SU-DHL-6 (cell line): ENCODE results near the gene MYBPHL.

Source experiments
- H2AFZ ChIP-seq: fragments of 200-600 bp; sonication (generic); 2 replicates; pipeline ENCODE4 v1.6.1; 2014; ENCODE audit warnings: low read depth, mild to moderate bottlenecking, moderate library complexity, mixed read lengths, antibody characterized with exemption, low read length; ENCODE audit not compliant: severe bottlenecking
- H3F3A ChIP-seq: fragments of 200-600 bp; shearing (Covaris generic); 2 replicates; pipeline ENCODE4 v1.6.0; 2016; ENCODE audit warnings: antibody characterized with exemption, mild to moderate bottlenecking; ENCODE audit not compliant: insufficient read depth
- H3K27ac ChIP-seq: fragments of 200-600 bp; sonication (generic); 2 replicates; pipeline ENCODE4 v1.5.1; 2016; ENCODE audit warnings: low read depth, mild to moderate bottlenecking, low read length, moderate library complexity, mixed read lengths
- H3K27me3 ChIP-seq: fragments of 200-600 bp; sonication (generic), shearing (Covaris generic); 2 replicates; pipeline ENCODE4 v1.6.0; 2014; ENCODE audit warnings: mild to moderate bottlenecking, low read length
- H3K36me3 ChIP-seq: fragments of 200-600 bp; sonication (generic); 2 replicates; pipeline ENCODE4 v1.6.1; 2014; ENCODE audit warnings: mild to moderate bottlenecking, low read length, mixed read lengths
- H3K4me2 ChIP-seq: fragments of 300-600, 200-600 bp; shearing (Covaris generic), sonication (generic); 2 replicates; pipeline ENCODE4 v1.6.0; 2014; ENCODE audit warnings: low read length, low read depth, mild to moderate bottlenecking; ENCODE audit not compliant: poor library complexity, severe bottlenecking
- H3K4me3 ChIP-seq: fragments of 200-600 bp; sonication (generic); 2 replicates; pipeline ENCODE4 v1.5.1; 2014; ENCODE audit warnings: antibody characterized with exemption, low read length, mild to moderate bottlenecking, mixed read lengths; ENCODE audit not compliant: insufficient read depth, poor library complexity, severe bottlenecking
- H3K79me2 ChIP-seq: fragments of 200-600 bp; sonication (generic); 2 replicates; pipeline ENCODE4 v1.6.1; 2014; ENCODE audit warnings: mild to moderate bottlenecking, low read length, moderate library complexity; ENCODE audit not compliant: insufficient read depth
- H3K9ac ChIP-seq: fragments of 200-600 bp; sonication (generic); 2 replicates; pipeline ENCODE4 v1.7.0; 2014; ENCODE audit warnings: mild to moderate bottlenecking, low read length
- H3K9me2 ChIP-seq: fragments of 200-600 bp; sonication (generic); replicated peaks from 2 replicates; pipeline ENCODE4 v1.6.1; 2014; ENCODE audit warnings: low read length; ENCODE audit not compliant: insufficient read depth
- H3K9me3 ChIP-seq: fragments of 200-600 bp; sonication (generic); 2 replicates; pipeline ENCODE4 v1.6.1; 2014; ENCODE audit warnings: low read length, mixed read lengths; ENCODE audit not compliant: insufficient read depth
- H4K20me1 ChIP-seq: fragments of 200-600 bp; sonication (generic); 2 replicates; pipeline ENCODE4 v1.6.1; 2014; ENCODE audit warnings: low read depth, mild to moderate bottlenecking, antibody characterized with exemption, low read length, moderate library complexity, mixed read lengths
- EZH2phosphoT487 ChIP-seq: fragments of 200-600 bp; sonication (generic), shearing (Covaris generic); conservative IDR thresholded peaks from 2 replicates; pipeline ENCODE4 v1.6.1; 2018; ENCODE audit warnings: mild to moderate bottlenecking, antibody characterized with exemption, low read length, moderate library complexity, mixed read lengths
- TF ChIP-seq, protein P1 (sequence below): fragments of 200-600 bp; sonication (generic); IDR thresholded peaks from one replicate; pipeline ENCODE4 v1.5.1; 2017; ENCODE audit warnings: antibody characterized with exemption, mild to moderate bottlenecking, low read length, moderate library complexity; ENCODE audit not compliant: insufficient read depth, poor library complexity, severe bottlenecking

The MYBPHL gene

DNA sequence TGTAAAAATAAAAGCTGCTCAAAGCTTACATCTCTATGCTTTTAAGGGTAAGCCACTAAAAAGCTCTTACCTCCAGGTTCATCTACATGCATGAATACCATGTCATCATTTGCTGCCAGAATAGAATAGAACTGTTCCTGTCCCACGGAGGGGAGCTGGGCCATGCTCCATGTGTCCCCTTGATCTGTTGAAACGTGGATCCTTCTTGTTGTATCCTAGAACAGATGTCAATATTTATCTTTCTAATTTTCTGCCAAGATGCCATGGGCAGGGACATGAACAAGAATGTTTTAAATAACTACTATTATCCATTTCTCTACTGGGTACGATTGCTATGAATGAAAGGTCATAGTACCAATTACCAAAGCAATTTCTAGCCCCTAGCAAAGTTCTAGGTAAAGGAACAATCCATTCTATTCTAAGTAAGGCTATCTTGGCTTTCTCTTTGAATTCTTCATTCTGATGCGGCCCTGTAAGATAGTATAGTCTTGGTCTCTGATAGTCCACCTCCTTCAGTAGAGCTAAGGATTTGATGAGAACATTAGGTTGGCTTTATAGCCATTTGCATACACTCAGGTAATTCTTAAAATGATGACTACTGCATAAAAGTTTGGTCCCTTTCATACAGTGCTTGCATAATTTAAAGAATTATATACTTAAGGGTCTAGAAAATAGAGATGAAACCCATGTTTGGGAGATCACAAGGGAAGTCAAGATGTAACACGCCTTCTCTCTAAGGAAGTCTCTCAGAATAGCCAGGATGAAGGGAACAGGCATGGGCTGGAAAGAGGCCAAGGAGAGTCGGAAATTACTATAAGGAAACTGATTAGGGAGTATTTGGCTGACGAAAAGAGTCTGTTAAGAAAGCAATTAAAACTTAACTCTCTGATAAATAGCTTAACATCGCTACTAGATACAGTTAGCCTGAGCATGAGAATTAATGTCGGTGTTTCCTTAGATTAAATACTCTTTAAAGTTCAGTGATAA, 35.4 kb upstream of the MYBPHL start:
- H3K9me2 ChIP-seq, result no peaks in the 10 kb centered on the region
- no peak for TF ChIP-seq EZH2phosphoT487
- TF ChIP-seq, protein P1, sequence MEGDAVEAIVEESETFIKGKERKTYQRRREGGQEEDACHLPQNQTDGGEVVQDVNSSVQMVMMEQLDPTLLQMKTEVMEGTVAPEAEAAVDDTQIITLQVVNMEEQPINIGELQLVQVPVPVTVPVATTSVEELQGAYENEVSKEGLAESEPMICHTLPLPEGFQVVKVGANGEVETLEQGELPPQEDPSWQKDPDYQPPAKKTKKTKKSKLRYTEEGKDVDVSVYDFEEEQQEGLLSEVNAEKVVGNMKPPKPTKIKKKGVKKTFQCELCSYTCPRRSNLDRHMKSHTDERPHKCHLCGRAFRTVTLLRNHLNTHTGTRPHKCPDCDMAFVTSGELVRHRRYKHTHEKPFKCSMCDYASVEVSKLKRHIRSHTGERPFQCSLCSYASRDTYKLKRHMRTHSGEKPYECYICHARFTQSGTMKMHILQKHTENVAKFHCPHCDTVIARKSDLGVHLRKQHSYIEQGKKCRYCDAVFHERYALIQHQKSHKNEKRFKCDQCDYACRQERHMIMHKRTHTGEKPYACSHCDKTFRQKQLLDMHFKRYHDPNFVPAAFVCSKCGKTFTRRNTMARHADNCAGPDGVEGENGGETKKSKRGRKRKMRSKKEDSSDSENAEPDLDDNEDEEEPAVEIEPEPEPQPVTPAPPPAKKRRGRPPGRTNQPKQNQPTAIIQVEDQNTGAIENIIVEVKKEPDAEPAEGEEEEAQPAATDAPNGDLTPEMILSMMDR, result no peak
- no peaks in the 10 kb centered on the region for H3K9me3 ChIP-seq
- H3K4me2 ChIP-seq, result no peak overlapping the region
- H3F3A ChIP-seq, result no peaks in the 10 kb centered on the region
- H3K79me2 ChIP-seq, result no peaks in the 10 kb centered on the region
- no peaks in the 10 kb centered on the region for H3K27me3 ChIP-seq
- no peak overlapping the region for H3K4me3 ChIP-seq
- H3K36me3 ChIP-seq, result no peaks in the 10 kb centered on the region
- no peak overlapping the region for H3K9ac ChIP-seq
- H3K27ac ChIP-seq, result no peak overlapping the region
- H2AFZ ChIP-seq, result no peak overlapping the region
- H4K20me1 ChIP-seq, result no peaks in the 10 kb centered on the region

DNA sequence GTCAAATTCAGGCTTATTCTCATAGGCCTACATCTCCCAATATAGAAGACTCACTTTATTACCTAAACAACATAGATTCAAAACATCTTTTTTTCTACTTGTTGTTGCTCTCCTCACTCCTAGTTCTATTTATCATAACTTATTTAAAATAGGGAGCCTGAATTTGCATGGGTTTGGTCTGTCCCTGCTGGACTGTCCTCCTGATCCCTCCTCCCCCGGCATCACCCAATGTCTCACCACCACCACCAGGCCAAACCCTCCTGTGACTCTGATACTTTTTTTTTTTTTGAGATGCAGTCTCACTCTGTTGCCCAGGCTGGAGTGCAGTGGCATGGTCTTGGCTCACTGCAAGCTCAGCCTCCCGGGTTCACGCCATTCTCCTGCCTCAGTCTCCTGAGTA, 31.8 kb upstream of the MYBPHL start:
- Histone ChIP-seq H4K20me1 (no peaks in the 10 kb centered on the region), H3K9me3 (no peaks in the 10 kb centered on the region), H3F3A (no peaks in the 10 kb centered on the region), H3K4me2 (no peak overlapping the region), H3K4me3 (no peak overlapping the region), H3K36me3 (no peaks in the 10 kb centered on the region), H3K9ac (no peak overlapping the region), H2AFZ (no peak overlapping the region), H3K27me3 (no peaks in the 10 kb centered on the region), H3K9me2 (no peaks in the 10 kb centered on the region), H3K79me2 (no peaks in the 10 kb centered on the region), H3K27ac (no peak overlapping the region)
- no peak for TF ChIP-seq EZH2phosphoT487
- TF ChIP-seq, protein P1, result no peak

DNA sequence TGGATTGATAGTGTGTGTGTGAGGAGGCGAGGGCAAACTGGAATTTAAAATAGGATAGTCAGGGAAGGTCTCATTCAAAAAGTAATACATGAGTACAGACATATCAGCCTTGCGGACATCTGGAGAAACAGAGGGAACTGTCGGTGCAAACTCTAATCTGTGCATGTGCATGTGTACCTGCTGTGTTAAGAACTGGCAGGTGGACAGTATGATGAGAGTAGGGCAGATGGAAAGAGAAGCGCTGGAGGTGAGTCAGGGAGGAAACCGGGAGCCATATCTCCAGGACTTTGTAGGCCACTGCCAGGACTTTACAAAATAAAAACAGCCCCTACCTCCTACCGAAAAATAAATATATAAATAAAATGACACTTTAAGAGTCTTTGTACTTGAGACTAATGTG, 31.3 kb upstream of the MYBPHL start:
- Histone ChIP-seq H3K36me3 (no peaks in the 10 kb centered on the region), H3F3A (no peaks in the 10 kb centered on the region)
- TF ChIP-seq, protein P1, result no peak
- TF ChIP-seq EZH2phosphoT487, result no peak

More for the DNA sequence above, 31.3 kb upstream of the MYBPHL start:
- no peaks in the 10 kb centered on the region for H3K9me2 ChIP-seq
- no peak overlapping the region for H2AFZ ChIP-seq
- no peaks in the 10 kb centered on the region for H3K9me3 ChIP-seq
- no peak overlapping the region for H3K9ac ChIP-seq
- H3K4me3 ChIP-seq, result no peak overlapping the region
- no peaks in the 10 kb centered on the region for H3K79me2 ChIP-seq
- H3K27me3 ChIP-seq, result no peaks in the 10 kb centered on the region
- no peak overlapping the region for H3K4me2 ChIP-seq
- H4K20me1 ChIP-seq, result no peaks in the 10 kb centered on the region
- no peak overlapping the region for H3K27ac ChIP-seq
